ENCODE measurements around the gene IL1RL2. TPM values are rescaled to one million over a fixed set of nuclear protein-coding genes. Genes with fewer than 3 reads are reported as not detected.
A peak's percentile ranks its signal among the peaks of the same experiment; 100 is the strongest.

Gene IL1RL2
- total RNA-seq, 1 donor from 2014 or later, result 5.2 TPM

GRCh38 chr2:102158011-102158755, 28.6 kb upstream of the IL1RL2 start:
- H3K4me1 ChIP-seq, result peaks cover 25% of the 10 kb centered on the region
- H3K27ac ChIP-seq, result peak overlapping the region; percentile 90
- H3K27me3 ChIP-seq, result no peaks in the 10 kb centered on the region
- no peak for DNase-seq (ENCODE audit: extremely low spot score in 2 of 2)
- no peak overlapping the region for H3K4me3 ChIP-seq
- H3K9me3 ChIP-seq, result no peaks in the 10 kb centered on the region
- intact Hi-C loops (cut with DNase I), result no loop called here
- TF ChIP-seq POLR2AphosphoS5 (IDR thresholded peaks at IDR 0.05; ENCODE audit: insufficient read depth in 1 of 2, low read depth in 1 of 2), result no peak
- TF ChIP-seq CTCF (IDR thresholded peaks at IDR 0.05), result no peak
- TF ChIP-seq POLR2A (IDR thresholded peaks at IDR 0.05), result no peak
- peaks cover 0 to 25% of the 10 kb centered on the region in 2 donors for H3K36me3 ChIP-seq

GRCh38 chr2:102159295-102159694, 27.5 kb upstream of the IL1RL2 start:
- Histone ChIP-seq H3K27me3 (no peaks in the 10 kb centered on the region), H3K4me1 (peaks cover 22% of the 10 kb centered on the region), H3K4me3 (no peak overlapping the region), H3K36me3 (peaks cover 0 to 16% of the 10 kb centered on the region in 2 donors), H3K27ac (peak overlapping the region; percentile 90), H3K9me3 (no peaks in the 10 kb centered on the region)
- no peak for DNase-seq (ENCODE audit: extremely low spot score in 2 of 2)
- intact Hi-C loops (cut with DNase I), result no loop called here
- TF ChIP-seq POLR2A (IDR thresholded peaks at IDR 0.05) (no peak), POLR2AphosphoS5 (IDR thresholded peaks at IDR 0.05; ENCODE audit: insufficient read depth in 1 of 2, low read depth in 1 of 2) (no peak), CTCF (IDR thresholded peaks at IDR 0.05) (no peak)

DNA sequence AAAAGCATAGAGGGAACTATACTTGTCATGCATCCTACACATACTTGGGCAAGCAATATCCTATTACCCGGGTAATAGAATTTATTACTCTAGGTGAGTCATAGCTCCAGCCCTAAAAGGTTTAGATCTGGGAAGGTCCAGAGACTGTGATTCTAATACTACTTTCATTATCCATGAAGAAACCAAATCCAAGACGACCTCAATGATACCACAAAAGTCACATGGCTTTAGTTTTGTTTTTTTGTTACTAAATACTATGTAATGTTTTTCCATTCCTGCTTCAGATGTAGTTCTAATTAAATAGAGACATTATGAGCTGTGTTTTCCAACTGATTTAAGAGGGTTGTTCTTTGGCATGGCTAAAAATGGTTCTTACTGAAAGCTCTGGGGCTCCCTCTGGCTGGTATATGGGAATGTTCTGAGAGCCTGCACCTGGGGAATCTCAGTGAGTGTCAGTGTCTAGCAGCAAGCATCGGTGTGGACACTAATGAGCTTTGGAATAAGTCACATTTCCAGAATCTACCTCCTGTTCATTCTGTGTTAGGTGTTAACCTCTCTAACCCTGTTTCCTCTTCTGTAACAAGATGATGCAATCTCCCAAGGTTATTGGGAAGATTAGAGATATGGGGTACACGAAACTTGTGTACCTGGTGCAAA, 20.5 kb upstream of the IL1RL2 start:
- H3K27ac ChIP-seq, result peak overlapping the region; percentile 72
- no peaks in the 10 kb centered on the region for H3K27me3 ChIP-seq
- peak in 1 of 2 donors; percentile 84 for TF ChIP-seq POLR2AphosphoS5 (IDR thresholded peaks at IDR 0.05; ENCODE audit: insufficient read depth in 1 of 2, low read depth in 1 of 2)
- peak; percentile 34 to 63 (median 62) for TF ChIP-seq CTCF (IDR thresholded peaks at IDR 0.05)
- TF ChIP-seq POLR2A (IDR thresholded peaks at IDR 0.05), result no peak
- DNase-seq (ENCODE audit: extremely low spot score in 2 of 2), result no peak
- no peak overlapping the region for H3K4me3 ChIP-seq
- peaks cover 18% of the 10 kb centered on the region for H3K4me1 ChIP-seq
- H3K36me3 ChIP-seq, result peaks cover 0 to 16% of the 10 kb centered on the region in 2 donors
- no peaks in the 10 kb centered on the region for H3K9me3 ChIP-seq
- intact Hi-C loops (cut with DNase I), result no loop called here

- peaks cover 15% of the 10 kb centered on the region for H3K4me1 ChIP-seq
- H3K4me3 ChIP-seq, result no peak overlapping the region
- no peaks in the 10 kb centered on the region for H3K27me3 ChIP-seq
- intact Hi-C loops (cut with DNase I), result no loop called here
- no peak for DNase-seq (ENCODE audit: extremely low spot score in 2 of 2)
- peaks cover 0 to 35% of the 10 kb centered on the region in 2 donors for H3K36me3 ChIP-seq
- TF ChIP-seq POLR2AphosphoS5 (IDR thresholded peaks at IDR 0.05; ENCODE audit: insufficient read depth in 1 of 2, low read depth in 1 of 2) (no peak), CTCF (IDR thresholded peaks at IDR 0.05) (no peak), POLR2A (IDR thresholded peaks at IDR 0.05) (no peak)
- no peak overlapping the region for H3K27ac ChIP-seq
- H3K9me3 ChIP-seq, result no peaks in the 10 kb centered on the region
These were observed 18.6 kb upstream of the IL1RL2 start for GRCh38 chr2:102168026-102168771.
